Thyroid gland (tissue), 4 donors: ENCODE measurements around the gene SATB2. TPM values are rescaled to one million over a fixed set of nuclear protein-coding genes. Genes with fewer than 3 reads are reported as not detected.
A peak's percentile ranks its signal among the peaks of the same experiment; 100 is the strongest.

Experiments used
- DNase-seq, 2 donors: peaks; one replicate each; pipeline ENCODE4 v3.0.0-alpha.2; 2019
- H3K27ac ChIP-seq, 3 donors: fragments of 200-600 bp; sonication (generic); 1 replicate in 2 of 3; 2 replicates in 1 of 3; pipeline ENCODE4 v1.5.1; 2016 to 2019; ENCODE audit warnings: mild to moderate bottlenecking in 1 of 3, moderate library complexity in 1 of 3
- H3K27me3 ChIP-seq: fragments of 200-600 bp; sonication (generic); one replicate; pipeline ENCODE4 v1.5.1; 2019
- H3K36me3 ChIP-seq, 2 donors: fragments of 200-600 bp; sonication (generic); one replicate each; pipeline ENCODE4 v1.5.1; 2016 to 2019
- H3K4me1 ChIP-seq, 2 donors: fragments of 200-600 bp; sonication (generic); one replicate each; pipeline ENCODE4 v1.5.1; 2017 to 2019
- H3K4me3 ChIP-seq, 3 donors: fragments of 200-600 bp; sonication (generic); replicated peaks in 1 of 3; 1 replicate in 2 of 3; 2 replicates in 1 of 3; pipeline ENCODE4 v1.5.1; 2016; ENCODE audit warnings: mild to moderate bottlenecking in 1 of 3
- H3K9me3 ChIP-seq: fragments of 200-600 bp; sonication (generic); one replicate; pipeline ENCODE4 v1.5.1; 2017
- POLR2A ChIP-seq, 2 donors: fragments of 450-650 bp; IDR thresholded peaks; one replicate each; pipeline ENCODE4 v1.6.1; 2017; ENCODE audit warnings: antibody characterized with exemption in 2 of 2, mild to moderate bottlenecking in 2 of 2, moderate library complexity in 1 of 2
- WGBS, 2 donors: methylation state at CpG; one replicate each; pipeline ENCODE4 v1.1.5; 2017; 5-methylcytosine and 5-hydroxymethylcytosine counted together
- intact Hi-C: fragments of 100-400 bp; cut with DNase I; formaldehyde crosslinking; loops from one replicate; pipeline ENCODE4 v1.15.1; 2023
- total RNA-seq, 4 donors: library from RNA; depleted of rRNA; stranded (reverse); fragments of >200 nt; gene quantifications; one replicate each; pipeline ENCODE4 v1.2.3, GENCODE V29; 2016
- TF ChIP-seq, protein P1 (sequence below), 6 experiments: fragments of 200-600 bp in 3 of 6; fragments of 450-650 bp in 3 of 6; sonication (generic) in 3 of 6; IDR thresholded peaks; one replicate each; pipeline ENCODE4 v1.5.1; 2016 to 2019; ENCODE audit warnings: antibody characterized with exemption in 6 of 6, mild to moderate bottlenecking in 2 of 6, inconsistent platforms in 1 of 6, moderate library complexity in 1 of 6

SATB2 gene
- 1 to 10 TPM; 1.9 to 2.9 (median 1.9) TPM for total RNA-seq

DNA sequence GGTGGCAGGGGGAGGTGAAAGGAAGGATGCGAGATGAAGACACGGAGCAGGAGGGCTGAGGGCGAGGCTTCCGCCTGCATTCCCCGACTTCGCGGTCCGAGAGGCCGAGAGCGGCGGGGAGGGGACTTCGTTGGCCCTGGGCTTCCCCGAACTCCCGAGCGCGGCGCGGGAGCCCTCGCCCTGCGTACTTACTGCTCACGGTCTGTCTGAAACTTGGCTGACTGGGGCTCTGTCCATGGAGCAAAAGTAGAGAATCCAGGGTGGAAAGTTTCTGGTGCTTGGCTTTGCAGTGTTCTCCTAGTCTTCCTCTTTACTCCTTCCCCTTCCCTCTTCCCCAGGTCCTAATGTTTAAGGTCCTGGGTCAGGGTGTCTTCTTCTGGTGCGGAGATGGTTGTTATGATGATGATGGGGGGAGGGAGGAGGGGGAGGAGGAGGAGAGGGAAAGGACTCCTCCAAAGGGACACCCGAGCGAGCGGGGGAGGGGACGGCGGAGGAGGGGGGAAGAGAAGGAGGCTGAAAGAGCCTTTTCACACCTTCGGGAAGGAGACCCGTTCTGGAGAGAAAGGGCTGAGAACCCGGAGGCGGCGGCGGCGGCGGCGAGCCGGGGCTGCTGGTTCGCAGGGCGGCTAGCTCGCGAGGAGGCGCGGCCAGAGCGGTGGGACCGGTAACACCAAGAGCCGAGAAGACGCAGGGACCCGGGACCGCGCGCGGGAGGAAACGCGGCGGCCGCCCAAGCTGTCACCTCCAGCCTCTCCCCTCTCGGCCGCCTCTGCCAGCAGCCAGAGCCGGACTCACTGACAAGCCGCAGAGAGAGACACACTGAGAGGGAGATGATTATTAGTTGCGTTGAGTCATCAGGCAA lies at the start of gene SATB2:
SATB2 (minus strand) TSS at position 793 of the 862 bp plus-strand sequence. CDS start 1,902 bp downstream, outside the sequence.
- DNase-seq = no peak
- no peak for TF ChIP-seq POLR2A (IDR thresholded peaks at IDR 0.05)
- TF ChIP-seq, protein P1, sequence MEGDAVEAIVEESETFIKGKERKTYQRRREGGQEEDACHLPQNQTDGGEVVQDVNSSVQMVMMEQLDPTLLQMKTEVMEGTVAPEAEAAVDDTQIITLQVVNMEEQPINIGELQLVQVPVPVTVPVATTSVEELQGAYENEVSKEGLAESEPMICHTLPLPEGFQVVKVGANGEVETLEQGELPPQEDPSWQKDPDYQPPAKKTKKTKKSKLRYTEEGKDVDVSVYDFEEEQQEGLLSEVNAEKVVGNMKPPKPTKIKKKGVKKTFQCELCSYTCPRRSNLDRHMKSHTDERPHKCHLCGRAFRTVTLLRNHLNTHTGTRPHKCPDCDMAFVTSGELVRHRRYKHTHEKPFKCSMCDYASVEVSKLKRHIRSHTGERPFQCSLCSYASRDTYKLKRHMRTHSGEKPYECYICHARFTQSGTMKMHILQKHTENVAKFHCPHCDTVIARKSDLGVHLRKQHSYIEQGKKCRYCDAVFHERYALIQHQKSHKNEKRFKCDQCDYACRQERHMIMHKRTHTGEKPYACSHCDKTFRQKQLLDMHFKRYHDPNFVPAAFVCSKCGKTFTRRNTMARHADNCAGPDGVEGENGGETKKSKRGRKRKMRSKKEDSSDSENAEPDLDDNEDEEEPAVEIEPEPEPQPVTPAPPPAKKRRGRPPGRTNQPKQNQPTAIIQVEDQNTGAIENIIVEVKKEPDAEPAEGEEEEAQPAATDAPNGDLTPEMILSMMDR (IDR thresholded peaks at IDR 0.05) = no peak
- Histone ChIP-seq H3K4me3 (peak within 1 kb of the TSS; percentile 29 to 83 (median 78)), H3K27me3 (peaks cover 51% of the 10 kb centered on the region), H3K27ac (peak within 1 kb of the TSS in 2 of 3 donors; percentile 50 to 68), H3K9me3 (no peaks in the 10 kb centered on the region), H3K4me1 (peaks cover 20 to 38% of the 10 kb centered on the region in 2 donors), H3K36me3 (no peaks in the 10 kb centered on the region)
- intact Hi-C loops = no loop called here
- WGBS, 2 donors = 1 to 2% methylated on average over 45 to 60 of the region's 61 CpGs

DNA sequence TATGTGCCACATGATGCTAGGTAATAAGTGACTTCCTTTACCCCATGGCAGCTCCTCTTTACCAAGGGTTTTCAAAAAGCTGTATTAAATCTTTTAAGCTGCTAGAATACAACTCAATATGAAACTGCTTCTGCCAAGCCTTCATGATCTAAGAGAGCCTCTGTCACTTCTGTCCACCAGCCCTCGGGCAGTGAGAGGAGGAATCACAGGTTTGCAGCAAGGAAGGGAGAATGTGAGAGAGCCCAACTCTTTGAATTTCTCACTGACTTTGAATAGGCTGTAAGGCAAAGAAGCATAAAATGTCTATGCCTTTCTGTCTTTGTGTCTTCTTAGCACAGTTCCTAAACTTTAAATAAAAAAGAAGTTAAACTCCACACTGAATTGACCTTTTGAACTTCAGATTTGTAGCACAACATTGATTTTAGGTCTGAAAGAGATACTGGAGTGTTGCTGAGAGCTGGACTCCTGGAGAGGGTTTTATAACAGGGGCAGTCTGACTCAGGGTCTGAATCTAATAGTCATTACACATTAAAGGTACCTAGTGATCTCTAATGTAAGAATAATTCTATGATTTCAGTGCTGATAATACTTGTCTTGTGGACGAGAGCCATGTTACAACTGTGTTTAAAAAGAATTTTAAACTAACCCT lies 48.1 kb upstream of the SATB2 start:
- H3K4me3 ChIP-seq = no peak overlapping the region
- WGBS, 2 donors = 71 to 74% methylated on average over 2 of the region's 2 CpGs
- no peak overlapping the region for H3K27ac ChIP-seq
- no peak for DNase-seq
- no peaks in the 10 kb centered on the region for H3K9me3 ChIP-seq
- no peaks in the 10 kb centered on the region for H3K4me1 ChIP-seq
- no peaks in the 10 kb centered on the region for H3K27me3 ChIP-seq
- TF ChIP-seq, protein P1 (IDR thresholded peaks at IDR 0.05) = no peak
- TF ChIP-seq POLR2A (IDR thresholded peaks at IDR 0.05) = no peak
- intact Hi-C loops = no loop called here
- H3K36me3 ChIP-seq = no peaks in the 10 kb centered on the region

DNA sequence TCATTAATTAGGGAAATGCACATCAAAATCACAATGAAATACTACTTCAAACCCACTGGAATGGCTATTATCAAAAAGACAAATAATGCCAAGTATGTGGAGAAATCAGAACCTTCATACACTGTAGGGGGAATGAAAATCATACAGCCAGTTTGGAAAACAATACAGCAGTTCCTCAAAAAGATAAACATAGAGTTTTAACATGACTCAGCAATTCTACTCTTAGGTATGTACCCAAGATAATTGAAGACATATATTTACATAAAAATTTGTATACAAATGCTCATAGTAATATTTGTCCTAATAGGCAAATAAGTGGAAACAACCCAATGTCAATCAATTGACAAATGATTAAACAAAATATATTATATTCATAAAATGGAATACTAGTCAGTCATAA lies 45.4 kb upstream of the SATB2 start:
- no peak for DNase-seq
- Histone ChIP-seq H3K27me3 (no peaks in the 10 kb centered on the region), H3K36me3 (no peaks in the 10 kb centered on the region), H3K4me1 (no peaks in the 10 kb centered on the region), H3K4me3 (no peak overlapping the region), H3K27ac (no peak overlapping the region), H3K9me3 (no peaks in the 10 kb centered on the region)
- no peak for TF ChIP-seq POLR2A (IDR thresholded peaks at IDR 0.05)
- TF ChIP-seq, protein P1 (IDR thresholded peaks at IDR 0.05) = no peak
- intact Hi-C loops = no loop called here

DNA sequence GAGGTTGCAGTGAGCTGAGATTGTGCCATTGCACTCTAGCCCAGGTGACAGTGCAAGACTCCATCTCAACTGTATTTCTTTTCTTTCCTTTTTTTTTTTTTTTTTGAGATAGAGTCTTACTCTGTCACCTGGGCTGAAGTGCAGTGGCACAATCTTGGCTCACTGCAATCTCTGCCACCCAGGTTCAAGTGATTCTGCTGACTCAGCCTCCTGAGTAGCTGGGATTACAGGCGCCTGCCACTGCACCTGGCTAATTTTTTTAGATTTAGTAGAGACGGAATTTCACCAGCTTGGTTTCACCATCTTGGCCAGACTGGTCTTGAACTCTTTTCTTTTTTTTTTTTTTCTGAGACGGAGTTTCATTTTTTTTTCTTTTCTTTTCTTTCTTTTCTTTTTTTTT lies 41.3 kb upstream of the SATB2 start:
- Histone ChIP-seq H3K27me3 (no peaks in the 10 kb centered on the region), H3K4me3 (no peak overlapping the region), H3K27ac (no peak overlapping the region), H3K9me3 (no peaks in the 10 kb centered on the region), H3K4me1 (no peaks in the 10 kb centered on the region), H3K36me3 (no peaks in the 10 kb centered on the region)
- WGBS, 2 donors = 92 to 95% methylated on average over 3 of the region's 3 CpGs
- no peak for TF ChIP-seq POLR2A (IDR thresholded peaks at IDR 0.05)
- TF ChIP-seq, protein P1 (IDR thresholded peaks at IDR 0.05) = no peak
- no peak for DNase-seq
- intact Hi-C loops = loop anchor here (10.0 kb wide), 1 partner anchor 364 kb away; no protein-coding TSS in a partner anchor

- intact Hi-C loops = loop anchor here (10.0 kb wide), 1 partner anchor 360 kb away; no protein-coding TSS in a partner anchor
- Histone ChIP-seq H3K36me3 (no peaks in the 10 kb centered on the region), H3K9me3 (no peaks in the 10 kb centered on the region), H3K4me1 (no peaks in the 10 kb centered on the region), H3K27me3 (no peaks in the 10 kb centered on the region), H3K4me3 (no peak overlapping the region), H3K27ac (no peak overlapping the region)
- WGBS, 2 donors = 64 to 69% methylated on average over 4 of the region's 4 CpGs
- no peak for DNase-seq
- TF ChIP-seq, protein P1 (IDR thresholded peaks at IDR 0.05) = no peak
These were observed 37.4 kb upstream of the SATB2 start for GRCh38 chr2:199495147-199495546.
